H7 (cell line): Measurements from ENCODE around the gene SMIM17. TPM values are rescaled to one million over a fixed set of nuclear protein-coding genes. Genes with fewer than 3 reads are reported as not detected.

Experiments
- total RNA-seq: library from RNA; depleted of rRNA; stranded (reverse); fragments of >200 nt; shearing (Covaris generic); gene quantifications from 2 replicates; pipeline ENCODE4 v1.2.3, GENCODE V29; 2014; rRNA removed

Gene SMIM17
- total RNA-seq, 1 experiment from 2014 or later, result not detected

Other genes starting within 250 kb of the SMIM17 start
- 1.1 and 2.8 TPM in 2 replicates for gene ZNF582, start 249.6 kb upstream of the SMIM17 start, total RNA-seq
- gene ZNF583, start 238.8 kb upstream of the SMIM17 start, total RNA-seq, result 0.55 and 1.7 TPM in 2 replicates
- gene ZNF667, start 165.8 kb upstream of the SMIM17 start, total RNA-seq, result not detected in 2 replicates
- not detected in 2 replicates for gene ZNF471, start 135.3 kb upstream of the SMIM17 start, total RNA-seq
- gene ZFP28, start 104.2 kb upstream of the SMIM17 start, total RNA-seq, result 0.52 and 2.7 TPM in 2 replicates
- gene ZNF470, start 75.7 kb upstream of the SMIM17 start, total RNA-seq, result 1.4 and 1.9 TPM in 2 replicates
- 9.9 and 11.0 TPM in 2 replicates for gene ZNF71, start 47.9 kb upstream of the SMIM17 start, total RNA-seq
- gene ZNF835, start 28.6 kb downstream of the SMIM17 start, total RNA-seq, result not detected in 2 replicates
- gene PEG3, start 197.6 kb downstream of the SMIM17 start, total RNA-seq, result not detected in 2 replicates
- not detected in 2 replicates for gene ZIM2, start 197.6 kb downstream of the SMIM17 start, total RNA-seq